K562 (cell line): ENCODE results near the gene IDUA. TPM values are rescaled to one million over a fixed set of nuclear protein-coding genes. Genes with fewer than 3 reads are reported as not detected.
A peak's percentile ranks its signal among the peaks of the same experiment; 100 is the strongest.

Experiments
- ATF7 ChIP-seq: fragments of 450-650 bp; IDR thresholded peaks from 2 replicates; pipeline ENCODE4 v1.7.1; 2014; ENCODE audit warnings: mild to moderate bottlenecking, moderate library complexity
- BDP1 ChIP-seq: IDR thresholded peaks from 3 replicates; pipeline ENCODE4 v1.6.1; 2011; ENCODE audit not compliant: insufficient read length, insufficient read depth
- BHLHE40 ChIP-seq: IDR thresholded peaks from 2 replicates; pipeline ENCODE4 v1.6.1; 2011; ENCODE audit warnings: low read length, improper control_type of control experiment
- BRD9 ChIP-seq: fragments of 450-650 bp; IDR thresholded peaks from 2 replicates; pipeline ENCODE4 v1.6.1; 2018; ENCODE audit warnings: low read depth; ENCODE audit not compliant: partially characterized antibody
- ELF2 ChIP-seq: fragments of 250-450 bp; sonication (Bioruptor Pico); IDR thresholded peaks from 2 replicates; pipeline ENCODE4 v1.5.0; 2021; ENCODE audit warnings: mild to moderate bottlenecking
- ESRRA ChIP-seq: fragments of 450-650 bp; IDR thresholded peaks from 2 replicates; pipeline ENCODE4 v1.6.1; 2014; ENCODE audit warnings: low read depth, mild to moderate bottlenecking, moderate library complexity, borderline replicate concordance
- EWSR1 ChIP-seq: fragments of 450-650 bp; IDR thresholded peaks from 2 replicates; pipeline ENCODE4 v1.6.1; 2018; ENCODE audit warnings: borderline replicate concordance, mild to moderate bottlenecking, low read depth, moderate library complexity; ENCODE audit not compliant: partially characterized antibody
- FOXA1 ChIP-seq: fragments of 450-650 bp; IDR thresholded peaks from 2 replicates; pipeline ENCODE4 v1.6.1; 2016; ENCODE audit warnings: mild to moderate bottlenecking, borderline replicate concordance
- HCFC1 ChIP-seq: IDR thresholded peaks from 2 replicates; pipeline ENCODE4 v1.6.1; 2012; ENCODE audit warnings: low read depth, low read length, improper control_type of control experiment
- HES1 ChIP-seq: fragments of 450-650 bp; IDR thresholded peaks from 2 replicates; pipeline ENCODE4 v1.6.1; 2016; ENCODE audit warnings: low read depth, mild to moderate bottlenecking, moderate library complexity
- HLTF ChIP-seq: fragments of 450-650 bp; IDR thresholded peaks from 2 replicates; pipeline ENCODE4 v1.6.1; 2016
- ILK ChIP-seq: fragments of 450-650 bp; IDR thresholded peaks from 2 replicates; pipeline ENCODE4 v1.6.1; 2016; ENCODE audit warnings: missing genetic modification characterization, low read depth, mild to moderate bottlenecking, missing compliant biosample characterization, moderate library complexity, borderline replicate concordance
- IRF2 ChIP-seq: sonication (generic); formaldehyde crosslinking; IDR thresholded peaks from 2 replicates; pipeline ENCODE4 v1.8.1; 2022; ENCODE audit warnings: mild to moderate bottlenecking, missing genetic modification reagents
- IRF9 ChIP-seq: fragments of 450-650 bp; IDR thresholded peaks from 2 replicates; pipeline ENCODE4 v1.6.1; 2016; ENCODE audit warnings: missing biosample characterization, missing genetic modification characterization
- KLF1 ChIP-seq: fragments of 450-650 bp; IDR thresholded peaks from 2 replicates; pipeline ENCODE4 v1.6.1; 2016; ENCODE audit warnings: missing genetic modification characterization, missing compliant biosample characterization
- MECOM ChIP-seq: fragments of 250-450 bp; sonication (Bioruptor Pico); IDR thresholded peaks from 2 replicates; pipeline ENCODE4 v1.8.0; 2022; ENCODE audit warnings: inconsistent platforms
- MEF2D ChIP-seq: conservative IDR thresholded peaks from 2 replicates; pipeline ENCODE4 v1.6.1; 2016; ENCODE audit warnings: low read depth, missing genetic modification characterization, missing compliant biosample characterization
- MTA1 ChIP-seq: fragments of 450-650 bp; IDR thresholded peaks from 2 replicates; pipeline ENCODE4 v1.6.1; 2017; ENCODE audit warnings: borderline replicate concordance
- NBN ChIP-seq: fragments of 450-650 bp; IDR thresholded peaks from 2 replicates; pipeline ENCODE4 v1.6.1; 2016; ENCODE audit warnings: low read depth, mild to moderate bottlenecking
- PCBP1 ChIP-seq: fragments of 200-400 bp; formaldehyde crosslinking; IDR thresholded peaks from 2 replicates; pipeline ENCODE4 v1.6.1; 2018; ENCODE audit warnings: mild to moderate bottlenecking, low read depth, low read length; ENCODE audit not compliant: poor library complexity, severe bottlenecking
- PCBP2 ChIP-seq: fragments of 200-400 bp; formaldehyde crosslinking; IDR thresholded peaks from 2 replicates; pipeline ENCODE4 v1.6.1; 2018; ENCODE audit warnings: low read length, low read depth, mild to moderate bottlenecking, moderate library complexity; ENCODE audit not compliant: poor library complexity, severe bottlenecking
- PHB ChIP-seq: fragments of 250-450 bp; sonication (Bioruptor Pico); IDR thresholded peaks from 2 replicates; pipeline ENCODE4 v1.5.0; 2021
- PYGO2 ChIP-seq: fragments of 450-650 bp; IDR thresholded peaks from 2 replicates; pipeline ENCODE4 v1.6.1; 2016; ENCODE audit warnings: mild to moderate bottlenecking, missing genetic modification characterization, moderate library complexity, missing compliant biosample characterization
- RNF2 ChIP-seq: sonication (generic); IDR thresholded peaks from 2 replicates; pipeline ENCODE4 v1.6.1; 2016
- SIN3A ChIP-seq, 2 experiments: fragments of 150-350 bp in 1 of 2; IDR thresholded peaks; 2 replicates each; pipeline ENCODE4 v1.6.1; 2011 to 2016; ENCODE audit warnings: borderline replicate concordance in 2 of 2, low read depth in 2 of 2, low read length in 2 of 2, mild to moderate bottlenecking in 2 of 2, moderate library complexity in 2 of 2; ENCODE audit not compliant: control insufficient read depth in 1 of 2
- SLC30A9 ChIP-seq: fragments of 250-450 bp; sonication (Bioruptor Pico); IDR thresholded peaks from 2 replicates; pipeline ENCODE4 v1.8.0; 2022; ENCODE audit warnings: mild to moderate bottlenecking, moderate library complexity
- SMAD4 ChIP-seq: fragments of 250-450 bp; sonication (Bioruptor Pico); conservative IDR thresholded peaks from 2 replicates; pipeline ENCODE4 v1.8.0; 2021; ENCODE audit warnings: inconsistent platforms, mild to moderate bottlenecking, moderate library complexity
- SMARCE1 ChIP-seq: fragments of 450-650 bp; IDR thresholded peaks from 2 replicates; pipeline ENCODE4 v1.7.1; 2016; ENCODE audit warnings: mild to moderate bottlenecking
- WHSC1 ChIP-seq: IDR thresholded peaks from one replicate; pipeline ENCODE4 v1.6.1; 2012; ENCODE audit warnings: low read length, control low read depth, inconsistent platforms
- ZBTB7A ChIP-seq: IDR thresholded peaks from 2 replicates; pipeline ENCODE4 v1.6.1; 2011; ENCODE audit warnings: low read depth, mild to moderate bottlenecking, low read length, moderate library complexity, borderline replicate concordance; ENCODE audit not compliant: control insufficient read depth
- ZNF143 ChIP-seq: sonication (generic); formaldehyde crosslinking; IDR thresholded peaks from 2 replicates; pipeline ENCODE4 v1.9.0; 2022; ENCODE audit warnings: mild to moderate bottlenecking, missing genetic modification reagents
- ZNF589 ChIP-seq: fragments of 200-800 bp; sonication (Bioruptor generic); IDR thresholded peaks from 2 replicates; pipeline ENCODE4 v1.6.1; 2016; ENCODE audit warnings: low read depth, missing genetic modification characterization, missing compliant biosample characterization
- polyA plus RNA-seq, 8 experiments: library from polyadenylated mRNA; depleted of rRNA in 4 of 8; stranded (reverse) in 5 of 8; unstranded in 3 of 8; fragments of >200 nt; fragmentation: Nextera tagmentation in 2 of 8; fragmentation: Illumina TruSeq in 1 of 8; extraction: Ambion mirVana in 2 of 8; extraction: Trizol in 1 of 8; gene quantifications; 2 replicates each; pipeline versions ENCODE4 v1.2.1 to v1.2.3, GENCODE V29; 2011 to 2014; ENCODE audit warnings: inconsistent platforms in 1 of 8, missing spikeins in 1 of 8
- total RNA-seq, 7 experiments: library from RNA; depleted of rRNA in 6 of 7; stranded (reverse); fragments of >200 nt in 6 of 7; fragmentation: Illumina TruSeq in 2 of 7; extraction: Trizol in 2 of 7; gene quantifications; 2 replicates each; pipeline versions ENCODE4 v1.2.1 to v1.2.3, GENCODE V29; 2011 to 2021; ENCODE audit warnings: low replicate concordance in 1 of 7

The IDUA gene
- total and polyA plus RNA-seq, 9 of the 15 experiments (the other 6 are each of a cell fraction or from before 2014, with no cell fraction given) = 0.04 to 16.1 (median 1.2) TPM

- TF ChIP-seq SMAD4 (CRISPR knock-in tag) (no peak), MEF2D (no peak), IRF9 (tag) (no peak), HES1 (no peak), WHSC1 (no peak), BDP1 (no peak), ZBTB7A (no peak; the same call in 1 of the 2 replicates), BHLHE40 (no peak), PCBP2 (no peak), ZNF589 (CRISPR knock-in tag) (no peak), FOXA1 (no peak), IRF2 (CRISPR knock-in tag) (no peak), NBN (no peak), KLF1 (no peak), SMARCE1 (no peak), RNF2 (peak; percentile 28; the same call in 1 of the 2 replicates), SLC30A9 (CRISPR knock-in tag) (no peak), EWSR1 (no peak), PHB (CRISPR knock-in tag) (no peak), PCBP1 (no peak), ELF2 (CRISPR knock-in tag) (no peak), ILK (no peak), HLTF (no peak), HCFC1 (peak; percentile 11; the same call in 1 of the 2 replicates), ESRRA (no peak), PYGO2 (tag) (no peak), BRD9 (no peak), ATF7 (peak; percentile 55), ZNF143 (CRISPR knock-in tag) (no peak), MECOM (CRISPR knock-in tag) (no peak), SIN3A (IDR thresholded peaks at IDR 0.05; ENCODE audit: borderline replicate concordance in 2 of 2, control insufficient read depth in 1 of 2, low read depth in 2 of 2, low read length in 2 of 2) (no peak), MTA1 (no peak)
Observed at GRCh38 chr4:985123-985830, 1.6 kb upstream of the IDUA start (continued).
